Myocyte (in vitro differentiated cells): ENCODE measurements around the gene FLNA. TPM values are rescaled to one million over a fixed set of nuclear protein-coding genes. Genes with fewer than 3 reads are reported as not detected.
"Not testable (repeated sequence)": the region's sequence is repeated elsewhere in the genome, so short reads cannot be mapped to it uniquely, and the experiment has no call there.

Experiments used
- DNase-seq: peaks from one replicate; pipeline ENCODE4 v3.0.0-alpha.2; 2012; ENCODE audit warnings: low read depth
- total RNA-seq: library from RNA; depleted of rRNA; stranded (reverse); fragments of >200 nt; gene quantifications from 2 replicates; pipeline ENCODE4 v1.2.3, GENCODE V29; 2014

FLNA gene
- total RNA-seq, 1 donor from 2014 or later, result 410 TPM

GRCh38 chrX:154399527-154400368 lies 25.3 kb upstream of the FLNA start:
- DNase-seq, result peak; percentile 35

GRCh38 chrX:154398668-154399526 lies 24.5 kb upstream of the FLNA start:
- DNase-seq, result peak; percentile 85

- peak; percentile 94 for DNase-seq
Observed at GRCh38 chrX:154397888-154398667, 23.6 kb upstream of the FLNA start, which contains the start of gene RPL10. Gene RPL10 (plus strand): TSS chrX:154398377. CDS start chrX:154398520, 143 bp downstream.

- DNase-seq, result peak; percentile 78
Observed at GRCh38 chrX:154396973-154397887, 22.8 kb upstream of the FLNA start.

- not testable (repeated sequence) for DNase-seq
Observed at GRCh38 chrX:154396363-154396762, 21.9 kb upstream of the FLNA start.

GRCh38 chrX:154389812-154390747 lies 15.6 kb upstream of the FLNA start:
- DNase-seq, result not testable (repeated sequence)

GRCh38 chrX:154388649-154389048 lies 14.2 kb upstream of the FLNA start:
- DNase-seq, result not testable (repeated sequence)

- DNase-seq, result not testable (repeated sequence)
Observed at GRCh38 chrX:154388094-154388493, 13.7 kb upstream of the FLNA start.

GRCh38 chrX:154384284-154384892 lies 10.0 kb upstream of the FLNA start:
- DNase-seq, result peak; percentile 31

- no peak for DNase-seq
Observed at GRCh38 chrX:154383359-154384283, 9.2 kb upstream of the FLNA start.

- no peak for DNase-seq
Observed at GRCh38 chrX:154382483-154383069, 8.1 kb upstream of the FLNA start.

- no peak for DNase-seq
Observed at GRCh38 chrX:154381271-154381670, 6.8 kb upstream of the FLNA start.

GRCh38 chrX:154380787-154381186 lies 6.4 kb upstream of the FLNA start:
- no peak for DNase-seq

GRCh38 chrX:154380153-154380552 lies 5.7 kb upstream of the FLNA start:
- no peak for DNase-seq

GRCh38 chrX:154379569-154379951 lies 5.1 kb upstream of the FLNA start:
- no peak for DNase-seq

GRCh38 chrX:154378799-154379568 lies 4.5 kb upstream of the FLNA start, which contains the start of gene EMD:
Gene EMD (plus strand): TSS chrX:154379295. CDS start chrX:154379485, 190 bp downstream.
- DNase-seq, result peak; percentile 96
